Stomach (tissue), 9 donors: ENCODE measurements around the gene MCCC2. TPM values are rescaled to one million over a fixed set of nuclear protein-coding genes. Genes with fewer than 3 reads are reported as not detected.

Source experiments
- DNase-seq, 2 donors: peaks; one replicate each; pipeline versions ENCODE4 v3.0.0 to v3.0.0-alpha.2; 2013 to 2019
- H3K27ac ChIP-seq, 5 donors: fragments of 200-600 bp in 4 of 5; sonication (generic) in 4 of 5; one replicate each; pipeline ENCODE4 v1.5.1; 2013 to 2019; ENCODE audit warnings: mild to moderate bottlenecking in 1 of 5, moderate library complexity in 1 of 5
- H3K27me3 ChIP-seq, 3 donors: fragments of 200-600 bp; sonication (generic); one replicate each; pipeline ENCODE4 v1.5.1; 2017 to 2019; ENCODE audit warnings: mixed run types in 1 of 3
- H3K36me3 ChIP-seq, 4 donors: fragments of 200-600 bp; sonication (generic); 1 replicate in 3 of 4; 2 replicates in 1 of 4; pipeline ENCODE4 v1.5.1; 2016 to 2019
- H3K4me1 ChIP-seq, 4 donors: fragments of 200-600 bp; sonication (generic); one replicate each; pipeline ENCODE4 v1.5.1; 2016 to 2019
- H3K4me3 ChIP-seq, 4 donors: fragments of 200-600 bp; sonication (generic) in 3 of 4; one replicate each; pipeline ENCODE4 v1.5.1; 2016 to 2019; ENCODE audit warnings: mild to moderate bottlenecking in 1 of 4
- H3K9me3 ChIP-seq, 4 donors: fragments of 200-600 bp; sonication (generic); one replicate each; pipeline ENCODE4 v1.5.1; 2016 to 2019
- CTCF ChIP-seq, 7 experiments: fragments of 450-650 bp in 4 of 7; fragments of 200-600 bp in 3 of 7; sonication (generic) in 3 of 7; IDR thresholded peaks; one replicate each; pipeline ENCODE4 v1.5.1; 2016 to 2019; ENCODE audit warnings: antibody characterized with exemption in 7 of 7, control low read depth in 2 of 7, mild to moderate bottlenecking in 1 of 7
- EP300 ChIP-seq: sonication (generic); formaldehyde crosslinking; IDR thresholded peaks from one replicate; pipeline ENCODE4 v1.6.1; 2017; ENCODE audit warnings: antibody characterized with exemption
- POLR2A ChIP-seq, 4 donors: fragments of 450-650 bp; IDR thresholded peaks; one replicate each; pipeline ENCODE4 v1.6.1; 2016; ENCODE audit warnings: antibody characterized with exemption in 4 of 4, control low read depth in 2 of 4, mild to moderate bottlenecking in 1 of 4, moderate library complexity in 1 of 4
- POLR2AphosphoS5 ChIP-seq, 3 donors: sonication (generic); formaldehyde crosslinking; IDR thresholded peaks; one replicate each; pipeline ENCODE4 v1.6.1; 2016; ENCODE audit warnings: antibody characterized with exemption in 3 of 3
- WGBS, 5 donors: extraction: QIAGEN DNeasy Blood & Tissue Kit in 3 of 5; methylation state at CpG; one replicate each; pipeline versions ENCODE4 v1.1.5 to v1.1.7; 2013 to 2018; 5-methylcytosine and 5-hydroxymethylcytosine counted together
- intact Hi-C: fragments of 100-400 bp; cut with DNase I; formaldehyde crosslinking; loops from one replicate; pipeline ENCODE4 v1.15.1; 2023; ENCODE audit warnings: low total_unique reads
- polyA plus RNA-seq, 3 donors: library from polyadenylated mRNA; stranded (reverse); fragments of 200-250 nt; gene quantifications; one replicate each; pipeline ENCODE4 v1.2.3, GENCODE V29; 2013
- total RNA-seq, 5 donors: library from RNA; depleted of rRNA; stranded (reverse); fragments of >200 nt; gene quantifications; one replicate each; pipeline versions ENCODE4 v1.1.0 to v1.2.3, GENCODE V29; 2014 to 2016
- donor health status: healthy with polysubstance abuse.
- donor health status: Bipolar disorder and iron deficiency.
- donor health status: healthy.

MCCC2 gene
- total and polyA plus RNA-seq, 8 donors = 14.6 to 73.6 (median 30.5) TPM

DNA sequence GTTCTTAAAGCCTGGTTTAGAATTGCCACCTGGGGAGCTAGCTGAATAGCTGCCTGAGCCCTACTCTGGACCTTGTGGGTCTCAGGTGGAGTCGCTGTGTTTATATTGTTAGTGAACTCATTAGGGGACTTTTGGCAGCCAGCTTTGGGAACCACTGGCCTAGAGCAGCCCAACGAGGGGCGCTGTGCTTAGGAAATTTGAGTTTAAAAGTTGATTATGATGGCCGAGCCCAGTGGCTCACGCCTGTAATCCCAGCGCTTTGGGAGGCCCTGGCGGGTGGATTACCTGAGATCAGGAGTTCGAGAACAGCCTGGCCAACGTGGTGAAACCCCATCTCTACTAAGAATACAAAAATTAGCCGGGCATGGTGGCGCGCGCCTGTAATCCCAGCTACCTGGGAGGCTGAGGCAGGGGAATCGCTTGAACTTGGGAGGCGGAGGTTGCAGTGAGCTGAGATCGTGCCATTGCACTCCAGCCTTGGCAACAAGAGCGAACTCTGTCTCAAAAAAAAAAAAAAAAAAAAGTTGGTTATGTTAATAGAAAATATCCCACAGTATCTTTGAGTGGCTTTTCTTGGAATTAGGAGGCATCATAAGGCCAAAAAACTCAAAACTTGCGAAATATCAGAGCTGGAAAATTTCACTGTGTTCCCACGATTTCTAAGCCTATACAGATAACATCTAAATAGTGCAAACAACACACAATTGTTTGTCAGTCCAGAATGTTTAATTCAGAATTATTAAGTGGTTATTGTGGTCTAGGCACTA lies 809 bp downstream of the MCCC2 start:
- Histone ChIP-seq H3K27me3 (no peaks in the 10 kb centered on the region), H3K27ac (peak overlapping the region; percentile 91 to 93 (median 92)), H3K4me3 (peak overlapping the region; percentile 79 to 89 (median 83)), H3K9me3 (no peaks in the 10 kb centered on the region), H3K4me1 (peaks cover 3 to 42% (median 26%) of the 10 kb centered on the region in 4 donors), H3K36me3 (no peaks in the 10 kb centered on the region)
- DNase-seq = no peak
- TF ChIP-seq POLR2A (IDR thresholded peaks at IDR 0.05) (no peak), EP300 (no peak), POLR2AphosphoS5 (IDR thresholded peaks at IDR 0.05) (no peak), CTCF (IDR thresholded peaks at IDR 0.05) (no peak)
- 59 to 71% (median 65%) methylated on average over 19 of the region's 19 CpGs for WGBS, 5 donors
- intact Hi-C loops = no loop called here

DNA sequence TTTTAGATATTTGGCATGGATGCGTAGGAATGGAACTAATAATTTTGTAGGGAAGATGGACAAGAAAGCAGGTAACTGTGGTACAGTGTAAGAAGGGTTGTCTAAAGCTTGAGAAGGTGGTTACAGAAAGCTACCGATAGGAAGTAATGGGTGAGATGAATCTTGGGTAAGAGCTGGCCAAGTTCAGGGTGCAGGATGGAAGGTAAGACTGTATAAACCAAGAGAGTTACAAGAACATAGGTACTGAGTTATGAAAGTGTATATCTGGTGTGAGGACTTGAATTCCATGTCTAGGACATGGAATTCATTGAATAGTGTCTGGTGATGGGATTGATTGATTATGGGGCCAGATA lies 1.4 kb downstream of the MCCC2 start:
- no peak for TF ChIP-seq EP300
- no peak for TF ChIP-seq CTCF (IDR thresholded peaks at IDR 0.05)
- no peak for TF ChIP-seq POLR2A (IDR thresholded peaks at IDR 0.05)
- TF ChIP-seq POLR2AphosphoS5 (IDR thresholded peaks at IDR 0.05) = no peak
- Histone ChIP-seq H3K36me3 (peaks cover 0 to 5% (median 1%) of the 10 kb centered on the region in 4 donors), H3K27ac (no peak overlapping the region), H3K4me1 (peaks cover 3 to 42% (median 26%) of the 10 kb centered on the region in 4 donors), H3K9me3 (no peaks in the 10 kb centered on the region), H3K27me3 (no peaks in the 10 kb centered on the region), H3K4me3 (peak overlapping the region in 1 of 4 donors; percentile 79)
- WGBS, 5 donors = 92 to 100% (median 93%) methylated on average over 2 of the region's 2 CpGs
- no peak for DNase-seq
- intact Hi-C loops = no loop called here

DNA sequence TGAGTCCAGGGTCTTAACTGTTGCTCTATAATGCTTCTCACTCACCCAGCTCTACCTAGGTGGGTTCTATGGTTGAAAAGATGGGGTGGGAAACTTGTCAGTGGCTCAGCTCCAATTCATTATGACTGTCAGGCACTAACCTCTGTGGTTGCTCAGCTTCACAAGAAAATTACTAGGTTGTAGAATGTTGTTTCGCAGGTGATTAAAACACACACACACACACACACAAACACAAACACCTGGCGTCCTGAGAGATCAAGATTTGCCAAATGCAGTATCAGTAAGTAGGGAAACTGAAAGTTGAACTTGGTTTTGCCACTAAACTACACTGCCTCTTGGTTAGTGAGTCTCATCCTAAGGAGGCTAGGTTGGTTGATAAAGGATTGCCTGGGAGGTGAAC lies 2.8 kb downstream of the MCCC2 start:
- Histone ChIP-seq H3K27me3 (no peaks in the 10 kb centered on the region), H3K9me3 (no peaks in the 10 kb centered on the region), H3K4me3 (peak overlapping the region in 1 of 4 donors; percentile 14), H3K36me3 (peaks cover 4 to 15% (median 9%) of the 10 kb centered on the region in 4 donors), H3K4me1 (peaks cover 3 to 42% (median 26%) of the 10 kb centered on the region in 4 donors), H3K27ac (no peak overlapping the region)
- whole genome bisulfite sequencing, 5 donors = 45 to 57% (median 54%) methylated on average over 2 of the region's 2 CpGs
- intact Hi-C loops = no loop called here
- TF ChIP-seq CTCF (IDR thresholded peaks at IDR 0.05) (no peak), POLR2A (IDR thresholded peaks at IDR 0.05) (no peak), POLR2AphosphoS5 (IDR thresholded peaks at IDR 0.05) (no peak), EP300 (no peak)
- no peak for DNase-seq

GRCh38 chr5:71591100-71591499 lies 4.0 kb downstream of the MCCC2 start:
- H3K9me3 ChIP-seq = no peaks in the 10 kb centered on the region
- TF ChIP-seq EP300 = no peak
- no peak for TF ChIP-seq POLR2A (IDR thresholded peaks at IDR 0.05)
- TF ChIP-seq POLR2AphosphoS5 (IDR thresholded peaks at IDR 0.05) = no peak
- no peak for TF ChIP-seq CTCF (IDR thresholded peaks at IDR 0.05)
- H3K36me3 ChIP-seq = peaks cover 5 to 17% (median 14%) of the 10 kb centered on the region in 4 donors
- no peak for DNase-seq
- H3K4me3 ChIP-seq = no peak overlapping the region
- no peaks in the 10 kb centered on the region for H3K27me3 ChIP-seq
- no peak overlapping the region for H3K27ac ChIP-seq
- peaks cover 3 to 42% (median 25%) of the 10 kb centered on the region in 4 donors for H3K4me1 ChIP-seq
- intact Hi-C loops = no loop called here
